ENCODE data around the gene LDAF1.

Gene LDAF1

DNA sequence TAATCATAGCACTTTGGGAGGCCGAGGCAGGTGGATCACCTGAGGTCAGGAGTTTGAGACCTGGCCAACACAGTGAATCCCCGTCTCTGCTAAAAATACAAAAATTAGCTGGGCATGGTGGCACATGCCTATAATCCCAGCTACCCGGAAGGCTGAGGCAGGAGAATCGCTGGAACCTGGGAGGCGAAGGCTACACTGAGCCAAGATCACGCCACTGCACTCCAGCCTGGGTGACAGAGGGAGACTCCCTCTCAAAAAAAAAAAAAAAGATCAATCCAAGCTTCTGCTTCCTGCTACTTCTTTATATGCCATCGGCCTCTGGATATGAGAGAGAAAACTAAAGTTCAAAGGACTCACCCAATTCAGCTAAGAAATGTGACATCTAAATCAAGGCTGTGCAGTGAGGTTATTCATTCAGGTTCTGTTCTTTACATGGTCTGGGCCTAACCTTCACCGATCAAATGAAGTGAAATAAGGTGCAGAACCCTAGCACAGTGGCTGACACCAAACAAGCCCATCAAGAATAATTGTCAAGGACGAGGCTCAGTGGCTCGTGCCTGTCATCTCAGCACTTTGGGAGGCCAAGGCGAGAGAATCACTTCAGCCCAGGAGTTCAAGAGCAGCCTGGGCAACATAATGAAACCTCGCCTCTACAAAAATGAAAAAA is 27.3 kb downstream of the LDAF1 start:
- no peak for DNase-seq (ENCODE audit: low spot score)
- in situ Hi-C loops (cut with MboI; ENCODE audit: low sequenced_read_pairs, unreplicated experiment): loop anchor here (10.0 to 25.0 kb wide), 2 partner anchors 109 to 1152 kb away; no protein-coding TSS in a partner anchor
- TF ChIP-seq, protein P1, sequence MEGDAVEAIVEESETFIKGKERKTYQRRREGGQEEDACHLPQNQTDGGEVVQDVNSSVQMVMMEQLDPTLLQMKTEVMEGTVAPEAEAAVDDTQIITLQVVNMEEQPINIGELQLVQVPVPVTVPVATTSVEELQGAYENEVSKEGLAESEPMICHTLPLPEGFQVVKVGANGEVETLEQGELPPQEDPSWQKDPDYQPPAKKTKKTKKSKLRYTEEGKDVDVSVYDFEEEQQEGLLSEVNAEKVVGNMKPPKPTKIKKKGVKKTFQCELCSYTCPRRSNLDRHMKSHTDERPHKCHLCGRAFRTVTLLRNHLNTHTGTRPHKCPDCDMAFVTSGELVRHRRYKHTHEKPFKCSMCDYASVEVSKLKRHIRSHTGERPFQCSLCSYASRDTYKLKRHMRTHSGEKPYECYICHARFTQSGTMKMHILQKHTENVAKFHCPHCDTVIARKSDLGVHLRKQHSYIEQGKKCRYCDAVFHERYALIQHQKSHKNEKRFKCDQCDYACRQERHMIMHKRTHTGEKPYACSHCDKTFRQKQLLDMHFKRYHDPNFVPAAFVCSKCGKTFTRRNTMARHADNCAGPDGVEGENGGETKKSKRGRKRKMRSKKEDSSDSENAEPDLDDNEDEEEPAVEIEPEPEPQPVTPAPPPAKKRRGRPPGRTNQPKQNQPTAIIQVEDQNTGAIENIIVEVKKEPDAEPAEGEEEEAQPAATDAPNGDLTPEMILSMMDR (IDR thresholded peaks at IDR 0.05; ENCODE audit: borderline replicate concordance, control extremely low read depth, extremely low read depth, insufficient read depth, missing control alignments): no peak

DNA sequence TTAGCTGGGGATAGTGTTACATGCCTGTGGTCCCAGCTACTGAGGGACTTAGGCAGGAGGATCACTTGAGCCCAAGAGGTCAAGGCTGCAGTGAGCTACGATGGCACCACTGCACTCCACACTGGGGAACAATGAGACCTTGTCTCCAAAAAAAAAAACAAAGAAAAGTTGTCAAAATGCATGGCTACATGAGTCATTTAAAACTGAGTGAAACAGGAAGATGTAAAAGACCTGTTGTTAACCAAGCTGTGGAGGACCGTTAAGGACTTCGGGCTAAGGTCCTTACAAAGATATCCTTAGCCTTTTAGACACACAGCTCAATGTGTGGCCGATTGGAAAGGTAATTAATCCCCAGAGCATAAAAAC is 27.8 kb downstream of the LDAF1 start:
- DNase-seq (ENCODE audit: low spot score): no peak
- in situ Hi-C loops (cut with MboI; ENCODE audit: low sequenced_read_pairs, unreplicated experiment): loop anchor here (10.0 to 25.0 kb wide), 2 partner anchors 108 to 1151 kb away; no protein-coding TSS in a partner anchor
- TF ChIP-seq, protein P1 (IDR thresholded peaks at IDR 0.05; ENCODE audit: borderline replicate concordance, control extremely low read depth, extremely low read depth, insufficient read depth, missing control alignments): no peak

DNA sequence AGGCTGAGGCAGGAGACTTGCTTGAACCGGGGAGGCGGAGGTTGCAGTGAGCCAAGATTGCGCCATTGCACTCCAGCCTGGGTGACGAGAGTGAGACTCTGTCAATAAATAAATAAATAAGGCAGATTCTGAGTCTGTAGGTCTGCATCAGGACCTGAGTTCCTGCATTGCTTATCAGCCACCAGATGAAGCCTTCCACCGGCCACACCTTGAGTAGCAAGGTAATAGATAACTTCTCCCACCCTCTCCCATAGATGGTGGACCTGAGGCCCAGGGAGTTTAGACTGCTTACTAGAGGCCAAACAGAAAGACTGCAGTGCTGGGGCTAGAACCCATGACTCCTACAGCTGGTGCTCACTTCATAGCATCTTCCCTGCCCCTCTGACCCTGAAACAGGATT is 30.8 kb downstream of the LDAF1 start:
- TF ChIP-seq, protein P1 (IDR thresholded peaks at IDR 0.05; ENCODE audit: borderline replicate concordance, control extremely low read depth, extremely low read depth, insufficient read depth, missing control alignments): no peak
- in situ Hi-C loops (cut with MboI; ENCODE audit: low sequenced_read_pairs, unreplicated experiment): loop anchor here (10.0 to 25.0 kb wide), 2 partner anchors 105 to 1148 kb away; no protein-coding TSS in a partner anchor
- no peak for DNase-seq (ENCODE audit: low spot score)

DNA sequence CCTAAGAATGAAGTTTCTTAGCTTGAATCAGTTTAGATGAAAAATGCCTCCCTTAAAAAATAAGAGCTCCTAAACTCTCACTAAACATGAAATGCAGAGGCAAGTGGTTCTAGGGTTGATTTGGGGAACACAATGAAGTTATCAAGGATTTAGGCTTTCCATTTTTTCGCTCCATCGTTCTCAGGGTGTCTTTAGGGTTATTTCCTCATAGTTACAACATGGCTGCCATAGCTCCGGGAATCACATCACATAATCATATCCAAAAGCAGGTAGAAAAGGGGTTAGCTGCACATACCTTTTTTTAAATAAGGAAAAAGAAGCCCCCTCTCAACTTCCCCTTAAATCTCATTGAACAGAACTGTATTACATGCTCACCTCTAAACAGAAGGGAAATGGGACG is 31.5 kb downstream of the LDAF1 start:
- no peak for DNase-seq (ENCODE audit: low spot score)
- TF ChIP-seq, protein P1 (IDR thresholded peaks at IDR 0.05; ENCODE audit: borderline replicate concordance, control extremely low read depth, extremely low read depth, insufficient read depth, missing control alignments): no peak
- in situ Hi-C loops (cut with MboI; ENCODE audit: low sequenced_read_pairs, unreplicated experiment): loop anchor here (25.0 kb wide), 1 partner anchor 1147 kb away; no protein-coding TSS in a partner anchor

DNA sequence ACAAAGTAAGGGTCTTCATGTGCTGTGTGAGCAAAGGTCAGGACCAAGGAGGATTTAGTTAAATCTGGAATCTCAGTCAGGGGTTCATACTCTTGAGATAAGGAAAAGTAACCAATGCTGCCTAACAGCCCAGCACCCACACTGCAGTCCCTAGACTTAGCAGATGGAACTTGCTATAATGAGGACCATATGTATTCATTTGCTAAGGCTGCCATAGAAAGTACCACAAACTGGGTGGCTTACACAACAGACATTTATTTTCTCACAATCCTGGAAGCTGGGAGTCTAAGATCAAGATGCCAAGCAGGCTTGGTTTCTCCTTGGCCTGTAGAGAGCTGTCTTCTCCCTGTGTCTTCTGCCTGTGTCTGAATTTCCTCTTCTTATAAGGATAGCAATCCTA is 32.1 kb downstream of the LDAF1 start:
- in situ Hi-C loops (cut with MboI; ENCODE audit: low sequenced_read_pairs, unreplicated experiment): loop anchor here (25.0 kb wide), 1 partner anchor 1147 kb away; no protein-coding TSS in a partner anchor
- TF ChIP-seq, protein P1 (IDR thresholded peaks at IDR 0.05; ENCODE audit: borderline replicate concordance, control extremely low read depth, extremely low read depth, insufficient read depth, missing control alignments): no peak
- no peak for DNase-seq (ENCODE audit: low spot score)

DNA sequence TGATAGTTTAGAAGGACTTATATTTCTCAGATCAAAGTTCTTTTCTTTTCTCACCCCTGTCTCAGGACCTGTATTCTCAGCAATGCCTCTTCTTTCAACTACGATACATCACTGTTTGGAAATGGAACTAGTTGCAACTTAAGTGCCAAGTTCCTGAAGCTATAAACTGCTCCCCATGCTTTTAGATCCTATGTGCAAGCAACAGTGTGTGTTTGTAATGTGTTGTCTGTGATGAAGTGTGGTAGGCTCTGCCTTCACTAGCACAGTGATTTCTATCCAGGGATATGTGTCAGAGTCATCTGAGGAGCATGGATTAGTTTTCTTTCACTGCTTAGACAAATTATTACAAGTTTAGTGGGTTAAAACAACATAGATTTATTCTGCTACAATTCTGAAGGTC is 34.5 kb downstream of the LDAF1 start:
- TF ChIP-seq, protein P1 (IDR thresholded peaks at IDR 0.05; ENCODE audit: borderline replicate concordance, control extremely low read depth, extremely low read depth, insufficient read depth, missing control alignments): no peak
- no peak for DNase-seq (ENCODE audit: low spot score)
- in situ Hi-C loops (cut with MboI; ENCODE audit: low sequenced_read_pairs, unreplicated experiment): loop anchor here (25.0 kb wide), 1 partner anchor 1144 kb away; no protein-coding TSS in a partner anchor
